Vagina (tissue), 2 donors: ENCODE data around the gene GRIK2.

ENCODE experiments used
- POLR2A ChIP-seq, 2 donors: fragments of 450-650 bp; IDR thresholded peaks; one replicate each; pipeline ENCODE4 v1.6.1; 2017; ENCODE audit warnings: antibody characterized with exemption in 2 of 2, mild to moderate bottlenecking in 2 of 2, moderate library complexity in 2 of 2
- POLR2AphosphoS5 ChIP-seq, 2 donors: sonication (generic); formaldehyde crosslinking; IDR thresholded peaks; one replicate each; pipeline ENCODE4 v1.9.0; 2017; ENCODE audit warnings: antibody characterized with exemption in 2 of 2, mild to moderate bottlenecking in 2 of 2, low read depth in 1 of 2; ENCODE audit not compliant: insufficient read depth in 1 of 2
- TF ChIP-seq, protein P1 (sequence below), 3 experiments: fragments of 450-650 bp in 2 of 3; fragments of 200-600 bp in 1 of 3; sonication (generic) in 1 of 3; IDR thresholded peaks; one replicate each; pipeline ENCODE4 v1.5.1; 2017 to 2019; ENCODE audit warnings: antibody characterized with exemption in 3 of 3, mild to moderate bottlenecking in 2 of 3, moderate library complexity in 2 of 3

GRCh38 chr6:101502818-101503217, 109.3 kb downstream of the GRIK2 start:
- TF ChIP-seq, protein P1, sequence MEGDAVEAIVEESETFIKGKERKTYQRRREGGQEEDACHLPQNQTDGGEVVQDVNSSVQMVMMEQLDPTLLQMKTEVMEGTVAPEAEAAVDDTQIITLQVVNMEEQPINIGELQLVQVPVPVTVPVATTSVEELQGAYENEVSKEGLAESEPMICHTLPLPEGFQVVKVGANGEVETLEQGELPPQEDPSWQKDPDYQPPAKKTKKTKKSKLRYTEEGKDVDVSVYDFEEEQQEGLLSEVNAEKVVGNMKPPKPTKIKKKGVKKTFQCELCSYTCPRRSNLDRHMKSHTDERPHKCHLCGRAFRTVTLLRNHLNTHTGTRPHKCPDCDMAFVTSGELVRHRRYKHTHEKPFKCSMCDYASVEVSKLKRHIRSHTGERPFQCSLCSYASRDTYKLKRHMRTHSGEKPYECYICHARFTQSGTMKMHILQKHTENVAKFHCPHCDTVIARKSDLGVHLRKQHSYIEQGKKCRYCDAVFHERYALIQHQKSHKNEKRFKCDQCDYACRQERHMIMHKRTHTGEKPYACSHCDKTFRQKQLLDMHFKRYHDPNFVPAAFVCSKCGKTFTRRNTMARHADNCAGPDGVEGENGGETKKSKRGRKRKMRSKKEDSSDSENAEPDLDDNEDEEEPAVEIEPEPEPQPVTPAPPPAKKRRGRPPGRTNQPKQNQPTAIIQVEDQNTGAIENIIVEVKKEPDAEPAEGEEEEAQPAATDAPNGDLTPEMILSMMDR (IDR thresholded peaks at IDR 0.05), result no peak
- TF ChIP-seq POLR2AphosphoS5 (IDR thresholded peaks at IDR 0.05; ENCODE audit: insufficient read depth in 1 of 2, low read depth in 1 of 2) (no peak), POLR2A (IDR thresholded peaks at IDR 0.05) (no peak)
